ENCODE measurements around the gene GALNT14. TPM values are rescaled to one million over a fixed set of nuclear protein-coding genes. Genes with fewer than 3 reads are reported as not detected.

The GALNT14 gene
- total RNA-seq, 1 experiment from 2014 or later = 2.7 TPM

GRCh38 chr2:31083234-31083993 is 54.8 kb downstream of the GALNT14 start:
- H2BK12ac ChIP-seq (ENCODE audit: insufficient read length, low read depth, low read length) = no peak overlapping the region
- no peak overlapping the region for H2BK15ac ChIP-seq (ENCODE audit: low read depth, low read length)
- H3K56ac ChIP-seq (ENCODE audit: insufficient read length, low read depth, low read length) = no peak overlapping the region
- no peak overlapping the region for H4K5ac ChIP-seq (ENCODE audit: insufficient read length, low read depth, low read length)
- H3K27ac Mint-ChIP-seq = peak overlapping the region in 1 of 3 experiments; percentile 42; a peak in 2 of 7 replicates
- H3K4me2 ChIP-seq (ENCODE audit: insufficient read depth, insufficient read length, low read length) = no peak overlapping the region
- no peak overlapping the region for H3K27ac ChIP-seq (ENCODE audit: insufficient read length, low read depth, low read length)
- no peak overlapping the region for H2BK5ac ChIP-seq (ENCODE audit: insufficient read length, low read length)
- H3K23ac ChIP-seq (ENCODE audit: insufficient read length, low read depth, low read length) = no peak overlapping the region
- no peak overlapping the region for H2BK20ac ChIP-seq (ENCODE audit: low read depth, low read length, poor library complexity, severe bottlenecking)
- H3K36me3 Mint-ChIP-seq (ENCODE audit: insufficient read depth in 1 of 3, low read depth in 3 of 3) = no peaks in the 10 kb centered on the region
- TF ChIP-seq CTCF (conservative IDR thresholded peaks at IDR 0.05) = no peak
- no peak overlapping the region for H3K4ac ChIP-seq (ENCODE audit: low read depth, low read length)
- no peak overlapping the region for H3T11ph ChIP-seq (ENCODE audit: low read length)
- H2AFZ ChIP-seq (ENCODE audit: low read length) = no peak overlapping the region
- H3K79me2 ChIP-seq (ENCODE audit: insufficient read depth, low read length) = no peaks in the 10 kb centered on the region
- H4K8ac ChIP-seq (replicated peaks; ENCODE audit: insufficient read length, low read depth, low read length) = no peak overlapping the region
- no peak for DNase-seq
- peak overlapping the region; percentile 2 for H3K18ac ChIP-seq (ENCODE audit: insufficient read length, low read depth, low read length)
- no peaks in the 10 kb centered on the region for H3K23me2 ChIP-seq (ENCODE audit: insufficient read length, low read depth, low read length, poor library complexity, severe bottlenecking)
- no peak overlapping the region for H4K91ac ChIP-seq (ENCODE audit: insufficient read length, low read depth, low read length)
- H3K79me1 ChIP-seq (ENCODE audit: insufficient read depth, low read depth, low read length, poor library complexity, severe bottlenecking) = no peaks in the 10 kb centered on the region
- H3K4me1 ChIP-seq (ENCODE audit: insufficient read depth, low read length) = no peaks in the 10 kb centered on the region
- no peaks in the 10 kb centered on the region for H3K27me3 ChIP-seq (ENCODE audit: insufficient read depth, low read length)
- H3K4me1 Mint-ChIP-seq = no peaks in the 10 kb centered on the region
- H2BK120ac ChIP-seq (ENCODE audit: low read depth, low read length, poor library complexity, severe bottlenecking) = no peak overlapping the region
- H3K9ac ChIP-seq (ENCODE audit: extremely low read depth, insufficient read length, low read length) = no peak overlapping the region
- WGBS (ENCODE audit: extremely low coverage, insufficient read length, low lambda C conversion rate) = no CpG with 5 or more reads among the region's 13 CpGs
- H3K14ac ChIP-seq (ENCODE audit: insufficient read depth, low read length) = peak overlapping the region; percentile 51
- H4K20me1 ChIP-seq (ENCODE audit: control insufficient read depth, insufficient read depth, insufficient read length) = no peaks in the 10 kb centered on the region
- H3K4me3 Mint-ChIP-seq = no peak overlapping the region
- H3K27me3 Mint-ChIP-seq (ENCODE audit: low read depth) = peaks cover 9% of the 10 kb centered on the region; the same call in 1 of the 2 replicates
- no peak overlapping the region for H2AK5ac ChIP-seq (ENCODE audit: insufficient read length, low read length)
- no peaks in the 10 kb centered on the region for H3K9me3 ChIP-seq (ENCODE audit: control insufficient read depth, low read depth, low read length)
- H3K9me3 Mint-ChIP-seq = no peaks in the 10 kb centered on the region

Data from H9 (cell line).